K562 (cell line): ENCODE results near the gene PTPN14. TPM values are rescaled to one million over a fixed set of nuclear protein-coding genes. Genes with fewer than 3 reads are reported as not detected.
A peak's percentile ranks its signal among the peaks of the same experiment; 100 is the strongest.

Experiments used
- C11orf30 ChIP-seq: fragments of 450-650 bp; IDR thresholded peaks from 2 replicates; pipeline ENCODE4 v1.6.1; 2016; ENCODE audit warnings: low read depth, mild to moderate bottlenecking
- EGR1 ChIP-seq: fragments of 450-650 bp; conservative IDR thresholded peaks from 2 replicates; pipeline ENCODE4 v1.6.1; 2017; ENCODE audit warnings: mild to moderate bottlenecking
- GATA2 ChIP-seq: sonication (generic); formaldehyde crosslinking; IDR thresholded peaks from 2 replicates; pipeline ENCODE4 v1.4.0; 2020; ENCODE audit warnings: mild to moderate bottlenecking, missing genetic modification reagents
- HNRNPK ChIP-seq: fragments of 200-400 bp; formaldehyde crosslinking; IDR thresholded peaks from one replicate; pipeline ENCODE4 v1.6.1; 2018; ENCODE audit warnings: mild to moderate bottlenecking, low read depth, low read length; ENCODE audit not compliant: poor library complexity, severe bottlenecking
- MTF1 ChIP-seq: fragments of 250-450 bp; sonication (Bioruptor Pico); IDR thresholded peaks from 2 replicates; pipeline ENCODE4 v1.9.0; 2021; ENCODE audit warnings: moderate library complexity, mild to moderate bottlenecking, inconsistent platforms, borderline replicate concordance
- NEUROD1 ChIP-seq: fragments of 150-350 bp; IDR thresholded peaks from 2 replicates; pipeline ENCODE4 v1.6.1; 2014; ENCODE audit warnings: borderline replicate concordance, low read length, low read depth; ENCODE audit not compliant: partially characterized antibody
- SIX5 ChIP-seq, 2 experiments: IDR thresholded peaks; 2 replicates each; pipeline ENCODE4 v1.6.1; 2011; ENCODE audit warnings: low read length in 2 of 2, borderline replicate concordance in 1 of 2, low read depth in 1 of 2, mild to moderate bottlenecking in 1 of 2, moderate library complexity in 1 of 2; ENCODE audit not compliant: insufficient read depth in 1 of 2
- SPI1 ChIP-seq: IDR thresholded peaks from 2 replicates; pipeline ENCODE4 v1.6.1; 2011; ENCODE audit warnings: low read depth, low read length, control low read depth, borderline replicate concordance
- STAG1 ChIP-seq: sonication (generic); formaldehyde crosslinking; IDR thresholded peaks from 2 replicates; pipeline ENCODE4 v1.5.0; 2020; ENCODE audit warnings: missing genetic modification reagents, borderline replicate concordance
- TEAD4 ChIP-seq, 2 experiments: sonication (generic) in 1 of 2; formaldehyde crosslinking in 1 of 2; IDR thresholded peaks; 2 replicates each; pipeline versions ENCODE4 v1.6.1 to v1.8.0; 2012 to 2022; ENCODE audit warnings: borderline replicate concordance in 1 of 2, inconsistent platforms in 1 of 2, low read length in 1 of 2, mild to moderate bottlenecking in 1 of 2, missing genetic modification reagents in 1 of 2
- ZNF232 ChIP-seq: sonication (generic); formaldehyde crosslinking; IDR thresholded peaks from 2 replicates; pipeline ENCODE4 v1.8.0; 2022; ENCODE audit warnings: mild to moderate bottlenecking, missing genetic modification reagents
- ZNF583 ChIP-seq: fragments of 250-450 bp; sonication (Bioruptor Pico); IDR thresholded peaks from 2 replicates; pipeline ENCODE4 v1.4.0; 2020
- polyA plus RNA-seq, 8 experiments: library from polyadenylated mRNA; depleted of rRNA in 4 of 8; stranded (reverse) in 5 of 8; unstranded in 3 of 8; fragments of >200 nt; fragmentation: Nextera tagmentation in 2 of 8; fragmentation: Illumina TruSeq in 1 of 8; extraction: Ambion mirVana in 2 of 8; extraction: Trizol in 1 of 8; gene quantifications; 2 replicates each; pipeline versions ENCODE4 v1.2.1 to v1.2.3, GENCODE V29; 2011 to 2014; ENCODE audit warnings: inconsistent platforms in 1 of 8, missing spikeins in 1 of 8
- total RNA-seq, 7 experiments: library from RNA; depleted of rRNA in 6 of 7; stranded (reverse); fragments of >200 nt in 6 of 7; fragmentation: Illumina TruSeq in 2 of 7; extraction: Trizol in 2 of 7; gene quantifications; 2 replicates each; pipeline versions ENCODE4 v1.2.1 to v1.2.3, GENCODE V29; 2011 to 2021; ENCODE audit warnings: low replicate concordance in 1 of 7
- TF ChIP-seq, protein P1 (sequence below): fragments of 450-650 bp; formaldehyde crosslinking; IDR thresholded peaks from 2 replicates; pipeline ENCODE4 v1.4.0; 2020; ENCODE audit warnings: mild to moderate bottlenecking
- TF ChIP-seq, protein P2 (sequence below): fragments of 450-650 bp; formaldehyde crosslinking; IDR thresholded peaks from 2 replicates; pipeline ENCODE4 v1.4.0; 2020; ENCODE audit warnings: mild to moderate bottlenecking, mixed read lengths
- TF ChIP-seq, protein P3 (sequence below), 2 experiments: IDR thresholded peaks in 1 of 2; conservative IDR thresholded peaks in 1 of 2; 2 replicates each; pipeline ENCODE4 v1.6.1; 2016; ENCODE audit warnings: low read depth in 2 of 2, mild to moderate bottlenecking in 1 of 2, missing compliant biosample characterization in 1 of 2, missing genetic modification characterization in 1 of 2, moderate library complexity in 1 of 2
- TF ChIP-seq, protein P4 (sequence below), 2 experiments: IDR thresholded peaks; 2 replicates each; pipeline ENCODE4 v1.6.1; 2011; ENCODE audit warnings: borderline replicate concordance in 1 of 2, control low read depth in 1 of 2, low read depth in 1 of 2, low read length in 1 of 2, mild to moderate bottlenecking in 1 of 2, mixed read lengths in 1 of 2, moderate library complexity in 1 of 2; ENCODE audit not compliant: insufficient read depth in 1 of 2, insufficient read length in 1 of 2, poor library complexity in 1 of 2, severe bottlenecking in 1 of 2; ENCODE audit errors: extremely low read depth in 1 of 2

PTPN14 gene
- total and polyA plus RNA-seq, 9 of the 15 experiments (the other 6 are each of a cell fraction or from before 2014, with no cell fraction given): 0.01 to 0.29 (median 0.04) TPM; not detected in 6

DNA sequence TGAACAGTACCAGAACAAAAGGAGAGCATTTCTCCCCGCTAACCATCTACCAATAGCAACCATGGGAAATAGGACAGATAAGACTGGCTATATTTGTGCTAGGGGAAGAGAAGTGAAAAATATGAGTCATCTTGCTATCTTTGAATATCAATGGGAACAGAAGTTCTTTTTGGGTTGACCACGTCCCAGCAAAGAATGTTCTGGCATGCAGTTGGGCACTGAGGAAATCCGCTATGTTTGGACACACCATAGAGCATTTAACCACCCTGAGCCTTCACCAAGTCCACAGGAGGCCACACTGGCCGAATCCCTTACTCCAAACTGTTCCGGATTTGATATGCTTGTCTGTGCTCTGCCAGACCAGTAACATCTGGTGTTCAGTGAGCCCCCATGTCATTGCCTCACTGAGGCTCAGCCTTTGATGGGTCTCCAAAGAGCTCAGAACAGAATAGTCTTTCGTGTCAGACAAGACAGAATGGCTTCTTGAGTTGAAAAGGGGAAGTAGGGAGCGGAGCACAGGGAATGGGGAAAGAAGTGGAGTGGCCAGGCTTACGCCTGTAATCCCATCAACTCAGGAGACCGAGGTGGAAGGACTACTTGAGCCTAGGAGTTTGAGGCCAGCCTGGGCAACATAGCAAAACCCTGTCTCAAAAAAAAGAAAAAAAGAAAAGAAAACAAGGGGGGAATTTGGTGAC lies 189.1 kb downstream of the PTPN14 start (continued):
- TF ChIP-seq, protein P1, sequence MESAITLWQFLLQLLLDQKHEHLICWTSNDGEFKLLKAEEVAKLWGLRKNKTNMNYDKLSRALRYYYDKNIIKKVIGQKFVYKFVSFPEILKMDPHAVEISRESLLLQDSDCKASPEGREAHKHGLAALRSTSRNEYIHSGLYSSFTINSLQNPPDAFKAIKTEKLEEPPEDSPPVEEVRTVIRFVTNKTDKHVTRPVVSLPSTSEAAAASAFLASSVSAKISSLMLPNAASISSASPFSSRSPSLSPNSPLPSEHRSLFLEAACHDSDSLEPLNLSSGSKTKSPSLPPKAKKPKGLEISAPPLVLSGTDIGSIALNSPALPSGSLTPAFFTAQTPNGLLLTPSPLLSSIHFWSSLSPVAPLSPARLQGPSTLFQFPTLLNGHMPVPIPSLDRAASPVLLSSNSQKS: no peak
- TF ChIP-seq HNRNPK (no peak), NEUROD1 (no peak), GATA2 (CRISPR knock-in tag) (no peak), TEAD4 (IDR thresholded peaks at IDR 0.05; ENCODE audit: low read length) (peak; percentile 19; the same call in 1 of the 2 replicates), TEAD4 (CRISPR knock-in tag; IDR thresholded peaks at IDR 0.05; ENCODE audit: borderline replicate concordance) (no peak), MTF1 (CRISPR knock-in tag) (no peak), C11orf30 (no peak), SIX5 (IDR thresholded peaks at IDR 0.05; ENCODE audit: borderline replicate concordance in 1 of 2, insufficient read depth in 1 of 2, low read depth in 1 of 2, low read length in 2 of 2) (no peak), SPI1 (peak; percentile 96), EGR1 (no peak), ZNF232 (CRISPR knock-in tag) (no peak), ZNF583 (CRISPR knock-in tag) (0 out of 2 replicates have a peak, but pooled peaks have one; percentile 29), STAG1 (CRISPR knock-in tag) (no peak)
- TF ChIP-seq, protein P2, sequence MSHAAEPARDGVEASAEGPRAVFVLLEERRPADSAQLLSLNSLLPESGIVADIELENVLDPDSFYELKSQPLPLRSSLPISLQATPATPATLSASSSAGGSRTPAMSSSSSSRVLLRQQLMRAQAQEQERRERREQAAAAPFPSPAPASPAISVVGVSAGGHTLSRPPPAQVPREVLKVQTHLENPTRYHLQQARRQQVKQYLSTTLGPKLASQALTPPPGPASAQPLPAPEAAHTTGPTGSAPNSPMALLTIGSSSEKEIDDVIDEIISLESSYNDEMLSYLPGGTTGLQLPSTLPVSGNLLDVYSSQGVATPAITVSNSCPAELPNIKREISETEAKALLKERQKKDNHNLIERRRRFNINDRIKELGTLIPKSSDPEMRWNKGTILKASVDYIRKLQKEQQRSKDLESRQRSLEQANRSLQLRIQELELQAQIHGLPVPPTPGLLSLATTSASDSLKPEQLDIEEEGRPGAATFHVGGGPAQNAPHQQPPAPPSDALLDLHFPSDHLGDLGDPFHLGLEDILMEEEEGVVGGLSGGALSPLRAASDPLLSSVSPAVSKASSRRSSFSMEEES (CRISPR knock-in tag): no peak
- TF ChIP-seq, protein P3, sequence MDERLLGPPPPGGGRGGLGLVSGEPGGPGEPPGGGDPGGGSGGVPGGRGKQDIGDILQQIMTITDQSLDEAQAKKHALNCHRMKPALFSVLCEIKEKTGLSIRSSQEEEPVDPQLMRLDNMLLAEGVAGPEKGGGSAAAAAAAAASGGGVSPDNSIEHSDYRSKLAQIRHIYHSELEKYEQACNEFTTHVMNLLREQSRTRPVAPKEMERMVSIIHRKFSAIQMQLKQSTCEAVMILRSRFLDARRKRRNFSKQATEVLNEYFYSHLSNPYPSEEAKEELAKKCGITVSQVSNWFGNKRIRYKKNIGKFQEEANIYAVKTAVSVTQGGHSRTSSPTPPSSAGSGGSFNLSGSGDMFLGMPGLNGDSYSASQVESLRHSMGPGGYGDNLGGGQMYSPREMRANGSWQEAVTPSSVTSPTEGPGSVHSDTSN (CRISPR knock-in tag; IDR thresholded peaks at IDR 0.05; ENCODE audit: low read depth): no peak
- TF ChIP-seq, protein P3 (tag; conservative IDR thresholded peaks at IDR 0.05; ENCODE audit: low read depth): no peak
- TF ChIP-seq, protein P4, sequence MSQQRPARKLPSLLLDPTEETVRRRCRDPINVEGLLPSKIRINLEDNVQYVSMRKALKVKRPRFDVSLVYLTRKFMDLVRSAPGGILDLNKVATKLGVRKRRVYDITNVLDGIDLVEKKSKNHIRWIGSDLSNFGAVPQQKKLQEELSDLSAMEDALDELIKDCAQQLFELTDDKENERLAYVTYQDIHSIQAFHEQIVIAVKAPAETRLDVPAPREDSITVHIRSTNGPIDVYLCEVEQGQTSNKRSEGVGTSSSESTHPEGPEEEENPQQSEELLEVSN (IDR thresholded peaks at IDR 0.05; ENCODE audit: borderline replicate concordance in 1 of 2, extremely low read depth in 1 of 2, insufficient read depth in 1 of 2, insufficient read length in 1 of 2, low read depth in 1 of 2, low read length in 1 of 2, poor library complexity in 1 of 2, severe bottlenecking in 1 of 2): no peak
